ENCODE data around the gene CDH10.

Gene CDH10

GRCh38 chr5:24602188-24602587 lies 42.6 kb downstream of the CDH10 start (continued):
- TF ChIP-seq PPARA (CRISPR knock-in tag; IDR thresholded peaks at IDR 0.05; ENCODE audit: borderline replicate concordance): no peak

GRCh38 chr5:24598956-24599355 lies 45.8 kb downstream of the CDH10 start:
- no peak for ATAC-seq
- TF ChIP-seq PPARA (CRISPR knock-in tag; IDR thresholded peaks at IDR 0.05; ENCODE audit: borderline replicate concordance) (no peak), ZNF8 (CRISPR knock-in tag; IDR thresholded peaks at IDR 0.05) (no peak), ARNTL (CRISPR knock-in tag; IDR thresholded peaks at IDR 0.05; ENCODE audit: borderline replicate concordance, low read depth) (no peak), CSDC2 (CRISPR knock-in tag; IDR thresholded peaks at IDR 0.05) (no peak), BACH2 (CRISPR knock-in tag; IDR thresholded peaks at IDR 0.05; ENCODE audit: borderline replicate concordance) (no peak), ZC3H10 (CRISPR knock-in tag; IDR thresholded peaks at IDR 0.05) (no peak), ZNF70 (CRISPR knock-in tag; IDR thresholded peaks at IDR 0.05) (no peak), ZFP30 (CRISPR knock-in tag; IDR thresholded peaks at IDR 0.05) (no peak), SNAI2 (CRISPR knock-in tag; IDR thresholded peaks at IDR 0.05) (no peak)

DNA sequence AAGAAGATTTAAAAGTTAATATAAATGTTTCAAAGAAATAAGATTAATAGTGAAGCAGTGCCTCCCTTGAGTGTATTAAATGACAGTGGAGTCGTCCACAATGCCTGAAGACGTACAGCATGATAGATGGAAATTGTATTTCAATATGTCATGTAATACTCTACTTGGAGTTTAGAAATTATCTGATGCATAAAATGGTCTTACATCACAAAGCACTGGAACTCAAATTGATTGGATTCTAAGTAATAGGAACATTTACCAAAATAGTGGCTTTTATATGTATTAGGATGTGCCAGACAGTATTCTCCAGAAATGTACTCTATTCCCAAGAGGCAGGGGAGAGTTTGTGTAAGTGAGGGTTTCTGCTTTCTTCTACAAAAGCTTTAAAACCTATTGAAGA lies 49.4 kb downstream of the CDH10 start:
- no peak for ATAC-seq
- TF ChIP-seq ZNF565 (CRISPR knock-in tag; conservative IDR thresholded peaks at IDR 0.05; ENCODE audit: low read depth) (no peak), OSR1 (CRISPR knock-in tag; IDR thresholded peaks at IDR 0.05) (no peak), ZC3H10 (CRISPR knock-in tag; IDR thresholded peaks at IDR 0.05) (no peak), PPARA (CRISPR knock-in tag; IDR thresholded peaks at IDR 0.05; ENCODE audit: borderline replicate concordance) (no peak), ISL1 (CRISPR knock-in tag; IDR thresholded peaks at IDR 0.05) (no peak), TCF4 (CRISPR knock-in tag; IDR thresholded peaks at IDR 0.05; ENCODE audit: borderline replicate concordance) (no peak), GLIS3 (CRISPR knock-in tag; IDR thresholded peaks at IDR 0.05) (no peak), ARNTL (CRISPR knock-in tag; IDR thresholded peaks at IDR 0.05; ENCODE audit: borderline replicate concordance, low read depth) (no peak), ZNF70 (CRISPR knock-in tag; IDR thresholded peaks at IDR 0.05) (no peak), TSHZ2 (CRISPR knock-in tag; IDR thresholded peaks at IDR 0.05) (no peak), ESRRG (CRISPR knock-in tag; IDR thresholded peaks at IDR 0.05) (no peak), POU6F1 (CRISPR knock-in tag; IDR thresholded peaks at IDR 0.05; ENCODE audit: borderline replicate concordance, low read depth) (no peak), ZFP3 (CRISPR knock-in tag; IDR thresholded peaks at IDR 0.05) (no peak)
- TF ChIP-seq, protein P1, sequence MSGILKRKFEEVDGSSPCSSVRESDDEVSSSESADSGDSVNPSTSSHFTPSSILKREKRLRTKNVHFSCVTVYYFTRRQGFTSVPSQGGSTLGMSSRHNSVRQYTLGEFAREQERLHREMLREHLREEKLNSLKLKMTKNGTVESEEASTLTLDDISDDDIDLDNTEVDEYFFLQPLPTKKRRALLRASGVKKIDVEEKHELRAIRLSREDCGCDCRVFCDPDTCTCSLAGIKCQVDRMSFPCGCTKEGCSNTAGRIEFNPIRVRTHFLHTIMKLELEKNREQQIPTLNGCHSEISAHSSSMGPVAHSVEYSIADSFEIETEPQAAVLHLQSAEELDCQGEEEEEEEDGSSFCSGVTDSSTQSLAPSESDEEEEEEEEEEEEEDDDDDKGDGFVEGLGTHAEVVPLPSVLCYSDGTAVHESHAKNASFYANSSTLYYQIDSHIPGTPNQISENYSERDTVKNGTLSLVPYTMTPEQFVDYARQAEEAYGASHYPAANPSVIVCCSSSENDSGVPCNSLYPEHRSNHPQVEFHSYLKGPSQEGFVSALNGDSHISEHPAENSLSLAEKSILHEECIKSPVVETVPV (CRISPR knock-in tag; IDR thresholded peaks at IDR 0.05): no peak

DNA sequence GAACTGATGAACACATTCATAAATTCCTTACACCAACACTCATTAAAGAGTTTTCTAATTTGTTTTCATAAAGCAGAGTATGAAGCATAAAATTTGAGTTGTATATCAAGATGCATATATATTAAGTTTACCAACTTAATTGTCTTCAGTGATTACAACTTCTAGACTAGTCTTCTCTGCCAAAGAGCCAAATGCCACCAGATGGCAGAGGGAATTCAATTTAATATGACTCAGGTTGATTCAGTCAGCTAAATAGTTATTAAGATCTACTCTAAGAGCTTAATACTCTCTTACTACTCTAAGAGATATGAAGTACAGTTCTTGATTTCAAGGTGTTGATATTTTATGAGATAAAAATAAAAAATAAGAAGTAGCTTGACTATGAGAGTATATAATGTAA lies 53.4 kb downstream of the CDH10 start:
- no peak for TF ChIP-seq ISL1 (CRISPR knock-in tag; IDR thresholded peaks at IDR 0.05)
- no peak for TF ChIP-seq TCF4 (CRISPR knock-in tag; IDR thresholded peaks at IDR 0.05; ENCODE audit: borderline replicate concordance)
- no peak for TF ChIP-seq TOX (CRISPR knock-in tag; IDR thresholded peaks at IDR 0.05; ENCODE audit: borderline replicate concordance)
- no peak for ATAC-seq

- no peak for ATAC-seq
- TF ChIP-seq BACH2 (CRISPR knock-in tag; IDR thresholded peaks at IDR 0.05; ENCODE audit: borderline replicate concordance) (no peak), TCF4 (CRISPR knock-in tag; IDR thresholded peaks at IDR 0.05; ENCODE audit: borderline replicate concordance) (no peak), TOX (CRISPR knock-in tag; IDR thresholded peaks at IDR 0.05; ENCODE audit: borderline replicate concordance) (no peak), ZNF70 (CRISPR knock-in tag; IDR thresholded peaks at IDR 0.05) (no peak), ZC3H10 (CRISPR knock-in tag; IDR thresholded peaks at IDR 0.05) (no peak), ZFP3 (CRISPR knock-in tag; IDR thresholded peaks at IDR 0.05) (no peak), PPARA (CRISPR knock-in tag; IDR thresholded peaks at IDR 0.05; ENCODE audit: borderline replicate concordance) (no peak), TSHZ2 (CRISPR knock-in tag; IDR thresholded peaks at IDR 0.05) (no peak), SNAI2 (CRISPR knock-in tag; IDR thresholded peaks at IDR 0.05) (no peak)
Observed at GRCh38 chr5:24589566-24589965, 55.2 kb downstream of the CDH10 start.
